ENCODE results near the gene PPP1R14C.
"Not testable (repeated sequence)": the region's sequence is repeated elsewhere in the genome, so short reads cannot be mapped to it uniquely, and the experiment has no call there.

Gene PPP1R14C

DNA sequence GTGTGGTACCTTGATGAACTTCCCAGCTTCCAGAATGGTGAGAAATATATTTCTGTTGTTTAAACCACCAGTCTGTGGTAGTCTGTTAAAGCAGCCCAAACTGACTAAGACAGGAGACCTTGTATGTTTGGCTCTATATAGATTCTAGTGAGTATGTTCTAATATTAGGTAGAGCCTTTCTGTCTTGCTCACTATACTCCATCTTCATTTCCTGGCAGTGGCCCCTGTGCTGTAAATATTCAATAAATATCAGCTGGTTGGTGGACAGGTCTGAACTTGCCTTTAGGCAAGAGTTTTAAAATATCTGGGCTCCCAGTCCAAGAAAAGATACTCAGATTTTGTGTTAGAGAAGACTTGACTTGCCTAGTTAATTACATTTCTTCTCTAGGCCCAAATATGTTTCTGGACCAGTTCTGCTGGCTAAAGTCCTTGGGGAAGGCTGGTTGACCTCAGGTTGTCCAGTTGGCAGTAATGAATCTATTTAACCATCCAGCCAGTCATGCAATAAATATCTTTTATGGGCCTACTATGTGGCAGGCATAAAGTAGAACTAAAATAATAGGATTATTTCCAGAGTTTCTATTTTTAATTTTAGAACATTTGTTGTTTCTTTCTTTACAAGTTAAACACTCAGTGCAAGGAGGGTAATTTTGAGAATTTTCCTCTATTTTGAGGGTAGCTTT lies 22.3 kb downstream of the PPP1R14C start:
- DNase-seq (ENCODE audit: low read depth in 4 of 4, low spot score in 1 of 4), result no peak

DNA sequence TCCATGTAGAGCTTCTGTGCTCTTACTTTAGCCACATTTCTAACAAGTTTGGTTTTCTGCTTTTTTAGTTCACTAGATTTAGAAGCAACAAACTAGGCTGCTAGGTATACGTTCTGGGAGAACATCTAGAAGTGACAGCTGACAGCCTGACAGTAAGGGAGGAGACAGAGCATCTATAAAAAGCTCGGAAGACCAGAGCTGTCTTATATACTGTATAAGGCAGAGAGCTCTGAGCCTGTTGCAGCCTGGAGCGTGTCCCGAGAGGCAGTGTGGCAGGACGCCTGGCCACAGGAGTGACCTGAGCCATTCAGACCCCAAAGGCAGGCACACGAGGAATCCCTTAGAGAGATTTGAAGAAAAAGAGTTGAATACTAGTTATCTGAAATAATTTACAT lies 24.6 kb downstream of the PPP1R14C start:
- DNase-seq (ENCODE audit: low read depth in 4 of 4, low spot score in 1 of 4), result no peak

GRCh38 chr6:150169181-150169580 lies 26.3 kb downstream of the PPP1R14C start:
- DNase-seq (ENCODE audit: low read depth in 4 of 4, low spot score in 1 of 4), result no peak

DNA sequence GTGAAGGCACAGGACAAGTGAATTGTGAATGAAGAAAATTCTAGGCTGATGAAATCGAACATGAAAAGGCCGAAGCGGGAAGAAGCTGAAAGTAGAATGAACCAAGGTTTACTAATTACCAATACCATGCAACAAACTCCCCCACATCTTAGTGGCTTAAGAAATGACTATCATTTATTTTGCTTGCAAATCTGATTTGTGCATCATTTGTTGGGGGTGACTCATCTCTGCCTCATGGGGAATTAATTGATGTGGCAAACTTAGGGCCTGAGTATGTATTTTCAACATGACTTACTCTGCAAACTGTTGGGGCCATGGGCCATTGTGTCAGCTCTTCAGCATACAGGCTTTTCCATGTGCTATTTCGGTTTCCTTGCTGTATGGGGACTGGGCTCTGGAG lies 26.8 kb downstream of the PPP1R14C start:
- DNase-seq (ENCODE audit: low read depth in 4 of 4, low spot score in 1 of 4), result peak in 2 of 4 experiments; percentile 11 to 14

DNA sequence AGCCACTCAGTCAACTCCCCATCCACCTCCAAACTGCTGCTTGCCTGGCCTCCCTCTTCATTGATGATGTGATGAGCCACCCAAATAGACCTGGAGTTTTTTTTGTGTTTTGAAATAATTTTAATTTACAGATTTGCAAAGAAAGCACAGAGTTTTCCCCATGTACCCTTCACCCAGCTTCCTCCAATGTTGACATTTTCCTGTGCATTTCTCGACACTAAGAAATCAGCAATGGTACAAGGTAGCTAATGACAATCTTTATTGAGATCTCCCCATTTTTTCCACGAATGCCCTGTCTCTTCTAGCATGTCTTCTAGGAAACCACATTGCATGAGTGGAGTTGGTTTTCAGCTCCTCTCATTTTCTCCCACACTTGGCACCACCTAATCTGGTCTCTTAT lies 30.1 kb downstream of the PPP1R14C start:
- no peak for DNase-seq (ENCODE audit: low read depth in 4 of 4, low spot score in 1 of 4)

DNA sequence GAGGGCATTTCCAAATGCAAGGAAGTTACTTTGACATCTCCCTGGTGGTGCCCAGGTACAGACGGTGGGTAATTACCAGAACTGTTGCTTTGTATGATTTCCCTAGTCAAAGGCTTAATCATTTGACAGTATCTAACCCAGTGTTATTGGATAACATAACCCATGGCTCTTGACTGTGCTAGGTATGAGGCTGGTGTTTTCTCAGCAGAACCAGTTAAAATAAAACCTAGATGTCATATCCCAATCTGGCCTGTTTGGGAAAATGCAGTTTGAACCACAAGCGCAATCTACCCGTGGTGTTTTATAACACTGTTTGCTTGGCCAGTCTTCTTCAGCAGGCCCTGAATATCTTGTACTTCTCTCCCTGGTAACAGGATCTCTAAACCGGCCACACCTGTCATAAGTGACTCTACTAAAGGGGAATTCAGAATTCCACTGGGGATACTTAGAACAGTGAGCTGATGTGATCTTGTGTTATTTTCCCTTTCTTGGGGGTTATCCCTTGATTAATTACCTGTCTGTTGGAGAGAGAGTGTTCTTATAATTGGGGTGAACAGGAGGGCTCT lies 32.8 kb downstream of the PPP1R14C start:
- DNase-seq (ENCODE audit: low read depth in 4 of 4, low spot score in 1 of 4), result no peak

DNA sequence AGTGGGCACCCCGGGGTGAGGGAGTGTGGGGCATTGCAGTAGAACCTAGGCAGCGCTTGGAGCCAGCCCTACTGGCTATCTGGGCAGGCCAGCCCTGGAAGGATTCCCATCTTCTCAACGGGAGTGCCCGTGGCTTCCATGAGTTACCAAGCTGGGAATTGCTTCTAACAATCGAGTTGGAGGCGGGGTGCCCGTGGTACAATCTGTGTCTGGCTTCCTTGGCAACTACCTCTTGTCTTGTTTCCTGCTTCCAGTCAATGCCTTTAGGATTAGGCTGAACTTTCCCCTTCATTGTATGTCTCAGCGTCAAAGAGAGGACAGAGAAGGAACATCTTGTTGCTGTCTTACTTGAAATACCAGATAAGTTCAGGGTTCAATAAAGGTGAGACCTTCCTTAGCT lies 33.3 kb downstream of the PPP1R14C start:
- DNase-seq (ENCODE audit: low read depth in 4 of 4, low spot score in 1 of 4), result no peak

GRCh38 chr6:150176659-150177058 lies 33.8 kb downstream of the PPP1R14C start:
- DNase-seq (ENCODE audit: low read depth in 4 of 4, low spot score in 1 of 4), result no peak

DNA sequence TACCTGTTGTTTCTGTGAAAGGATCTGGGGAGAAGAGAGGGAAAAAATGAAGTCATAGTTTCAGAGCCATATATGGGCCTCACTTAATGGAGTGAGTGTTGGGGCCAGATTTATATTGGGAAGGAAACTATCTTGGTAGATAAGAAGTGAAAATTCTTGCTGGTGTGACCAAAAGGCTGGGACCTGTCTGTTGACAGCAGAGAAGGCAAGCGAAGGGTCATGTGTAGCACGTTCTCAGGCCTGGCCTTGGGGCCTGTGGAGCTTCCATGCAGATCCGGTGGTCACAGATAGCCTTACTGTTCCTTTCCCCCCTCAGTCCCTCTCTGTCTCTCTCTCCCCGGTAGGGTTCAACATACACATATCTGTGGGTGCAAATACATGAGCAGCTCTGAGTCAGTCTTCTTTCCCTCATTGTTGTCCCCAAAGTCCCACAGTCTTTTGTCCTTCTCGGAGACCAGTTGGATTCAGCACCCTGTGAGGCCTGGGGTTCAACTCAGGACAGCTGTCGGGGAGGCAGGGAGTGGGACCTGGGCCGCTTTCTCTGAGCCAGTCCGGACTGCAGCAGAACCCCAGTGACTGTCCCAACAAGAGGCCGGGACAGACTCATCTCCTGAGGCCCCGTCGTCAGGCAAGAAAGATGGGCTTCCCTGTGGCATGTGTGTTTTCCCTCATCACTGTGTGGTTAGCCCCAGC lies 34.6 kb downstream of the PPP1R14C start:
- DNase-seq (ENCODE audit: low read depth in 4 of 4, low spot score in 1 of 4), result no peak

- DNase-seq (ENCODE audit: low read depth in 4 of 4, low spot score in 1 of 4), result no peak
Observed at GRCh38 chr6:150177952-150178520, 35.2 kb downstream of the PPP1R14C start.

DNA sequence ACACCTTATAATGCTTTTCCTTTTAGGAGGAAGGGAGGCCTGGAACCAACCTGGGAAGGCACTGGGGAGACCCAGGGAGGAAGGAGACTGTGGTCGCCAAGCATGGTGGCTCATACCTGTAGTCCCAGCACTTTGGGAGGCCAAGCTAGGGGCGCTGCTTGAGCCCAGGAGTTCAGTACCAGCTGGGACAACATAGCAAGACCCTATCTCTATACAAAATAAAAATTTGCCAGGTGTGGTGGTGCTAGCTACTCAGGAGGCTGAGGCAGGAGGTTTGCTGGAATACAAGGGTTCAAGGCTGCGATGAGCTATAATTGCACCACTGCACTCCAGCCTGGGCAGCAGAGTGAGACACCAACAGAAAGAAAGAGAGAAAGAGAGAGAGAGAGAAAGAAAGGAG lies 36.2 kb downstream of the PPP1R14C start:
- DNase-seq (ENCODE audit: low read depth in 4 of 4, low spot score in 1 of 4), result no peak

GRCh38 chr6:150179907-150180424 lies 37.1 kb downstream of the PPP1R14C start:
- not testable (repeated sequence) for DNase-seq (ENCODE audit: low read depth in 4 of 4, low spot score in 1 of 4)

DNA sequence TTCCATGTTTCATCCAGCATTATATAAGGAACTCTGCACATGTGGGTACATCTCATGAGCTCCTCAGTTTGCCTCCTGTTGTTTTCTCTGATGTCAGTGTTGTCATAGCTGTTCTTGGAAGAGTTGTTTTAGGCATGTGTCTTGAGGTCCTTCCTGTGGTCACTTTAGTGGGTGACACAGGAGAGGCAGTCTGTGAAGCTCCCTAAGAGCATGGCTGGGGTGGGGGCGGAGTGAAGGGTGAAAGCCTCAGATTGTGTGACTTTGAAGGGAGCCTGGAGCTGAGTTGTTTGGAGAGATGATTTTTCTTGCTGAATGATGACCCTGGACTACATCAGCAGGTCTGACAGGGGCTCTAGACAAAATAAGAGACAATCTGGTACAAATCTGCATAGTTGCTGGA lies 37.7 kb downstream of the PPP1R14C start:
- DNase-seq (ENCODE audit: low read depth in 4 of 4, low spot score in 1 of 4), result no peak

GRCh38 chr6:150182460-150183078 lies 39.7 kb downstream of the PPP1R14C start:
- DNase-seq (ENCODE audit: low read depth in 4 of 4, low spot score in 1 of 4), result no peak

DNA sequence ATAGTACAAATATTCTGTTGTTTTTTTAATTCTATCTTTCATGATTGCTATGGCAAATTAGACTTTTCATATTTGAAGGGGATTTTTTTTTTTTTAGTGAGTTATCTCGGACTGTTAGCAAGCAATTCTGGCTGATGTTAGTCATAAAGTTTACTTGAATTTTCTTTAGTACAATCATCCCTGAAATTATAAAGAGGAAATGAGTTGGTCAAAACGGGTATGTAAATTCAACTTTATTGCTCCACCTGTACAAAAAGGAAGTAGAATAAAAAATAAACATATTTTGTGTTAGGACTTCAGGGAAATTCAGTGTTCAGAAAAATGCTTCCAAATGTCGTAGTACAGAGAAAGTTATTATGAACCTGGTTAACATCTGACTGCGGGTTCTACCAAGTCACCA lies 40.3 kb downstream of the PPP1R14C start:
- no peak for DNase-seq (ENCODE audit: low read depth in 4 of 4, low spot score in 1 of 4)

DNA sequence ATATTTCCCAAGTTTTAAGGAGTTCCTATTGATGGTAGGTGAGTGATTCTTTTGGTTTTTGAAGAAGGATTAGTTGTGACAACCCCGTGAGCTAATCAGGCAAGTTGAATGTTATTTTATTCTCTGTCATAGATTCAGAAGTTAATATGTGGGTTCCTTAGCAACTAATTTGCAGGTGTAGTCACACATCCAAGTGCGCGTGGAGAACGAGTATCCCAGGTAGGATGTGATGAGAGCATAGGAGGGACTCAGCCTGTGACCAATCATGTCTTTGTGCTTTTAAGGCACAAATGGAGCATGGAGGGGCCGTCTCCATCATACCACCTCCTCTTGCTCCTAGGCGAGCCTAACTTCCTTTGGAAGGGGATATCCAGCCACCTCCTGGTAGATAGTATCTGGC lies 41.1 kb downstream of the PPP1R14C start:
- DNase-seq (ENCODE audit: low read depth in 4 of 4, low spot score in 1 of 4), result no peak

DNA sequence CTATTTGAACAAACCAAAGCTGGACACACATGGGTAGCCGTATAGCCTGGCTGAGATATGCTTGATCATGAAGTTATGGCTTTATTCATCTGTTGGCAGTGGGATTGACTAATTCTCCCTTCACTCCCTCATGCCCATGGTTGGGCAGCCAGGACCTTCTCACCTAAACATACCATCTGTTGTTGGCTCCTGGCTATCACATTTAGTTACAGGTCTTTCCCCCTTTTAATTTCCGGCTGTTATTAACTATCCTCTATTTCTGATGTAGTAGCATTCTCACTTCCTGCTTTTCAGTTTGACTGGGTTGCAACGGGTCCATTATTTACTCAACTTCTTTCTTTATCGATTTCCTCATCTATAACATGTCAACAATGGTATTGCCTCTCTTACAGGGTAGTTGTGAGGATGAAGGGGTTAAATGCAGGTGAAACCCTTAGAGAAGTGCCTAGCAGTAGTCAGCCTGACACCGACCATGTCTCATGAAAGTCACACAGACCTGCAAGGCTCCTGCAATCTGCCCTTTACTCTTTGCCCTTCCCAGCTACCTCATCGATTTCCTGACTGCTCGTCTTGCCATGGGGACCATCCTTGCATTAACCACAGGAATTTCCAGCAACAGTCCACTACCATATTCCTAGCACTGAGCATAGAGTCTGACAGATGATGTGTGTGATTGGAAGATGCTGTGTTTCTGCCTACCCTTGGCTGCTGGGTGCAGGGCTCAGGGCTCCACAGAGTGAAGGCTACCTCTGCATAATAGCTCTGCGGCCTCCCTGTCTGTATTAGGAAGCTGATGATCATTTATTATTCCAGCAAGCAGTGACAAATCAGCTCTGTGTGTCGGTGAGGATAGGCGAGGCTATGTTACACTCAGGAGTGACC lies 42.2 kb downstream of the PPP1R14C start:
- DNase-seq (ENCODE audit: low read depth in 4 of 4, low spot score in 1 of 4), result no peak

- no peak for DNase-seq (ENCODE audit: low read depth in 4 of 4, low spot score in 1 of 4)
Observed at GRCh38 chr6:150185732-150186117, 42.9 kb downstream of the PPP1R14C start.

DNA sequence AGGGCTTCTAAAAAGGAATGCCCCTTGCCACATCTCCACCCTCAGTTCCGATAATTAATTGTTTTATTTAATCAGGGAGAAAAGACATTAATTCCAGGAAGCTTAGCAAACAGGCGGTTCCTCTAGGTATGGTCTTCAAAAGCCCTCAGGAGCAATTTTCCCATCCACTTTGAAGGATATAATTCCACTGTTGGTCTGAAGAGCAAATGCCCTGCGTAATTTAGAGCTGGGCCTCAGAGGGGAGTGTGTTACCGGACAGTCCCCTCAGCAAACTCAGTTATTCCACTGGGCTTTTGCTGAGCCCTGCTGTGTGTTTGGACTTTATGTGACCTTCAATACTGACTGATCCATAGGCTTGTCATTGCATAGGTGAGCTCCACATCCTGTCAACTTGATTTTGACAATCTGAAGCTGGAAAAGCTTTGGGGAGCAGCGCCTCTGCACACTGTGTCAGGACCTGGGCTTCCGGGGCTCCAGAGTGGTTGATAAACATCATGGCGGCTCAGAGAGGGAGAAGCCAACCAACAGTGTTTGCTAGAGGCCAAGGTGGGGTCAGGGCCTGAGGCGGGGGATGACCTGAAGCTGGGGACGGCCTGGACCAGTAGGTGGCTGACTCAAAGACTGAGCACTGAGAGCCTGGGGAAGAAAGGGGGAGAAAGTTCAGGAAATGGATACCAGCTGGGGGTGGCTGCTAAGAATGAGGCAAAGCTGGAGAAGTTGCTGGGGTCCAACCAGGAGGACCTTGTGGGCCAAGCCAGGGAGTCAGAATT lies 43.5 kb downstream of the PPP1R14C start:
- DNase-seq (ENCODE audit: low read depth in 4 of 4, low spot score in 1 of 4), result no peak

DNA sequence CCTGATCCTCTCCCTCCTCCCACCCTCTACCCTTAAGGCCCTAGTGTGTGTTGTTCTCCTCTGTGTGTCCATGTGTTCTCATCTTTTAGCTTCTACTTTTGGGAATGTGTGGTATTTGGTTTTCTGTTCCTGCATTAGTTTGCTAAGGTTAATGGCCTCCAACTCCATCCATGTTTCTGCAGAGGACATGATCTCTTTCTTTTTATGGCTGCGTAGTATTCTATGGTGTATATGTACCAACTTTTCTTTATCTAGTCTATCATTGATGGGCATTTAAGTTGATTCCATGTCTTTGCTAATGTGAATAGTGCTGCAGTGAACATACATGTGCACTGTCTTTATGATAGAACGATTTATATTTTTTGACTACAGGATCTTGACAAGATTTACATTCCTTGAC lies 44.6 kb downstream of the PPP1R14C start:
- DNase-seq (ENCODE audit: low read depth in 4 of 4, low spot score in 1 of 4), result not testable (repeated sequence)

Measured in stimulated activated CD4-positive, alpha-beta T cell treated with anti-CD3 and anti-CD28 coated beads, Interleukin-1b, Interleukin-23, amount 100 ng/mL, for 24 hours (primary cell).